Stimulated activated CD4-positive, alpha-beta T cell treated with anti-CD3 and anti-CD28 coated beads, Interleukin-12 subunit alpha, Interleukin-12 subunit beta, amount 100 ng/mL, for 48 hours (primary cell): ENCODE results near the gene ECT2L.

Experiments
- DNase-seq, 3 donors: peaks; one replicate each; pipeline ENCODE4 v3.0.0-alpha.2; 2020; ENCODE audit warnings: low read depth in 2 of 3, low spot score in 1 of 3

The ECT2L gene

GRCh38 chr6:138856654-138857053 is 60.8 kb downstream of the ECT2L start:
- DNase-seq, result no peak

DNA sequence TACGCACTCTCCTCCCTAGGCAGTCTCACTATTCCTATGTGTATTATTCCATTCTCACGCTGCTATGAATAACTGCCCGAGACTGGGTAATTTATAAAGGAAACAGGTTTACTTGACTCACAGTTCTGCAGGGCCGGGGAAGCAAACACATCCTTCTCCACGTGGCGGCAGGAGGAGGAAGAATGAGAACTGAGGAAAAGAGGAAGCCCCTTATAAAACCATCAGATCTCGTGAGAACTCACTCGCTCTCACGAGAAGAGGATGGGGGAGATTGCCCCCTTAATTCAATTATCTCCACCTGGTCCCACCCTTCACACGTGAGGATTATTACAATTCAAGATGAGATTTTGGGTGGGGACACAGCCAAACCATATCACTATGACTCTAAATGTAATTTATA is 61.9 kb downstream of the ECT2L start:
- DNase-seq, result no peak

GRCh38 chr6:138862456-138862855 is 66.6 kb downstream of the ECT2L start:
- no peak for DNase-seq

DNA sequence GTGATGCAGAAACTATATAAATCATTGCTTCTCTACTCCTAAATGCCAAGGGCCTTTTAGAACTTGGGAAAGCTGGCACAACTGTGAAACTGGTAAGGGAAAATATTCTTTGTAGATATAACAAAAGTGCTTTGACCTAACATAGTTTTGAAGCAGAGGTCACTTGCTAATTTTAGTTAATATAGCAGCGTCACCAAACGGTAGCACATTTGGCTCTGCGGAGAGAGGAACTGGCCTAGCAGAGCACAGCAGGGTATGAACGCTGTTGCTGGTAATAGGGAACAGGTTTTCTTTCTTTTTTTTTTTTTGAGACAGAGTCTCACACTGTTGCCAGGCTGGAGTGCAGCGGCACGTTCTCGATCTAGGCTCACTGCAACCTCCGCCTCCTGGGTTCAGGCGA is 67.4 kb downstream of the ECT2L start:
- DNase-seq, result no peak

GRCh38 chr6:138864343-138864890 is 68.5 kb downstream of the ECT2L start:
- DNase-seq, result no peak

DNA sequence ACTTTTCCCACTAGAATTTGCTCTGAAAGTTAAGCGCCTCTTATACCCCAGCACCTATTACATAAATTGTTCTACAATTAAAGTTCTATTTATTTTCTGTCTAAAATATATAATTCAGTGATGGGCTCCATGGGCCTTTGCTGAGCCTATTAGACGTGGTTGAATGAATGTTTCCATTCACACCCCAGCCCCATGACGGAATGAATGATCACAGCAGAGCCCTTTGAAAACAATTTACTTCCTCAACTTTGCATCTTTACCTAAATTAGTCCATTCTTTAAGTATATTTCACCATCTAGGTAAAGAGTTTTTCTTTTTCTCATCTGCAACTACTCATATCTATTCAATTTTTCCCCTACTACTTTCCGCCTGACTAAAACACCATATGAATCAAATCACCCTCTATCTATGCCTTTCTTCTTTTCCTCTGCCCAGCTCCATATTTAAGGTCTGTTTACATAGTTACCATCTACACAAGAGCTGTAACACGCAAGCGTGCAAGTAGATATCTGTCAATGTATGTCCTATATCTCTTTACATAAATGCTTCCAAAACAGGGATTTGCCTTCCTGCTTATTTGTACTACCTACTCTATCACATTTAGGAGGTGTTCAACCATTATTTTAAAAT is 69.7 kb downstream of the ECT2L start:
- no peak for DNase-seq

GRCh38 chr6:138868181-138868580 is 72.3 kb downstream of the ECT2L start:
- no peak for DNase-seq

DNA sequence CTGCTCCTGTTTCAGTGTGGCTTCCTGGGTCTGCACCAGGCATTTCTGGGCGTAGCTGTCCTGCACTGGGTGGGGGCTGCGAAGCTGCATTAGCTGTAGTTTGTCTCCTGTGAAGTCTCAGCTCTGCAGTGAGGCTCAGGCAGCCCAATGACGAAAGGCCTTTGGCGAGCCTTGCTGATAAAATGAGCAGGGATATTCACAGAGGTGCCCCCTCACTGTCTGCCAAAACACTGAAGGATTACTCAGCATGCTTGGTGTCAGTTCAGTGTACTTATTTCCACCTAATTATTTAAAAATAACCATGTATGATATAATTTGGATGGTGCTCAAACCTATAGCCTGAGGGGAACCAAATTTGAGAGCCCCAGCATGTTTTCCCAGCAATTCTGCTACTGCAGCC is 73.5 kb downstream of the ECT2L start:
- DNase-seq, result no peak

DNA sequence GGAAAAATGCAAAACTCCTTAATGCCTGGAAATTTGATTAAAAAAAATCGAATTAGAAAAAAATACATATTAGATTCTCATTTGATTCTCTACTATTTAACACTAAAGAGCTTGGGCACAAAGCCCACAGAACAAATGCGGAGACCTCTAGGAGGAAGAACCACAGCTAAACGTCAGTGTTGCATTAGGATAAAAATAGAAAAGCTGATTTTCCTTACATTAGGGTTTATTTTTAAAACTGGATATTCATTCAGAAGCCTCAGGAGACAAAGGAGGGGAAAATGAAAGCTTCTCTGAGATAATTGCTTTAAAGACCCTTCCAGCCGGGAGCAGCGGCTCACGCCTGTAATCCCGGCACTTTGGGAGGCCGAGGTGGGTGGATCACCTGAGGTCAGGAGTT is 77.3 kb downstream of the ECT2L start:
- DNase-seq, result no peak

DNA sequence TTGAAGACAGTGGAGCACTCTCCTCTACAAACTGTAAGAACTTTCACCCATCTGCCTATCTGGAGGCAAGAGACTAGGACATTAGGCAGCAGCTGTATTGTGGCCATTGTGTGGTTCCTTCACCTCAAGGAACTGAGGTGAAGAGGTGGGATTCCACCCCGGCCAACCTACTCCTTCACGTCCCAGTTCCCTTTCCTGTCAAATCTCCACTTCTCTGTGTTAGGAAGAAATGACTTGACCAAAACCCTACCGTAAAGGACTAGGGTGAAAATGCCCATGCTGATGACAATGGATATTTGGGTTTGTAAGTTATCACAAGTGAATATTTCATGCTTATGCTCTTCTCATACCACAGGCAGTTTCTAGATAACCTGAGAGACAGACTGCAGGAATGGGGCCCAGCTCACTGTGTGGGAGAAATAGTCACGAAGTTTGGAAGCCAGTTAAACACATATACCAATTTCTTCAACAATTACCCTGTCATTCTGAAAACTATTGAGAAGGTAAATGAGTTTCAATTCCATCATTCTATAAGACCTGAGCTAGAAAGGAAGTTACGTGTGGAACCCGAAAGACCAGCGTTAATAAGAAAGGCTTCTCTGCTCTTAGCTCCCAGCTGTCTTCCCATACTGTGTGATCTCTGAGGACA is 86.6 kb downstream of the ECT2L start:
- DNase-seq, result no peak

DNA sequence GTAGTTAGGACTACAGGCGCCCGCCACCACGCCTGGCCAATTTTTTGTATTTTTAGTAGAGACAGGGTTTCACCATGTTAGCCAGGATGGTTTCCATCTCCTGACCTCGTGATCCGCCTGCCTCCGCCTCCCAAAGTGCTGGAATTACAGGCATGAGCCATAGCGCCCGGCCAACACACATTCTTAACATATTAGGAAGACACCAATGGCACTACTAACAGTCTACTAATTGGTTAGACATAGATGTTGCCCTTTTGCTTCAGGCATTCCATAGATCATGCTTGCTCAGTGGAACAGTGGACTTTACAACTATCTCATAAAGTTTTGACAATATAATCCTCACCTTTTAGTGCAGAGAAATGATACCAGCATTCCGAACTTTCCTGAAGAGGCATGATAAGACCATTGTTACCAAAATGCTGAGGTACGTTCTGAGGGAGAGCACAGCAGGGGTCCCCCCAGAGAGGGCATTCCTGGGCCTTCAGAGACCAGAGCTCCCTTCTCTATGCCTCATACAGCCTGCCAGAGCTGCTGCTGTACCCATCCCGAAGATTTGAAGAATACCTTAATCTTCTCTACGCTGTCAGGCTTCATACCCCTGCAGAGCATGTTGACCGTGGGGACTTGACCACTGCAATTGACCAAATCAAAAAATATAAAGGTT is 89.4 kb downstream of the ECT2L start:
- DNase-seq, result no peak

DNA sequence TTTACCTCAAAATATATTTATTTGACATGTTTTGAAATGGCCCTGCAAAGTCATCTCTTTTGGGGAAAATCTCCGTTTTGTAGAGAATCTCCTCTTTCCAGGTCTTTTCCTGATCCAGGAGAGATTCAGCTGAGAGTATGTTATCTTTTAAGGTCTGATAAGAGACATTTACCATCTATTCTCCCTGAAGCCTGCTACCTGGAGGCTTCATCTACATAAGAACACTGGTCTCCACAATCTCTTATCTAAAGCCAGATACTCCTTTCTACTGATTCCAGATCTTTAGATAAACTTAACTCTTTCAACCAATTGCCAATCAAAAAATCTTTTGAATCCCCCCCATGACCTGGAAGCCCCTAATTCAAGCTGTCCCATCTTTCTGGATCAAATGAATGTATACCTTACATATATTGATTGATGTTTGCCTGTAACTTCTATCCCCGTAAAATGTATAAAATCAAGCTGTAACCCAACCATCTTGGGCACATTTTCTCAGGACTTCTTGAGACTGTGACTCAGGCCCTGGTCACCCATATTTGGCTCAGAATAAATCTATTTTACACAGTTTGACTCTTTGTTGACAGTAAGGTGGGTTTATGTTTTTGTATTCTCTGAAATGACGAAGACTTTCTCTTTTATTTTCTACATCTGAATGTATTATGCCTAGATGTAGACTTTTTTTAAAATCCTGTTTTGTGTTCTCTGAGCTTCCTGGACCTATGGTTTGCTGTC is 95.5 kb downstream of the ECT2L start:
- DNase-seq, result no peak

DNA sequence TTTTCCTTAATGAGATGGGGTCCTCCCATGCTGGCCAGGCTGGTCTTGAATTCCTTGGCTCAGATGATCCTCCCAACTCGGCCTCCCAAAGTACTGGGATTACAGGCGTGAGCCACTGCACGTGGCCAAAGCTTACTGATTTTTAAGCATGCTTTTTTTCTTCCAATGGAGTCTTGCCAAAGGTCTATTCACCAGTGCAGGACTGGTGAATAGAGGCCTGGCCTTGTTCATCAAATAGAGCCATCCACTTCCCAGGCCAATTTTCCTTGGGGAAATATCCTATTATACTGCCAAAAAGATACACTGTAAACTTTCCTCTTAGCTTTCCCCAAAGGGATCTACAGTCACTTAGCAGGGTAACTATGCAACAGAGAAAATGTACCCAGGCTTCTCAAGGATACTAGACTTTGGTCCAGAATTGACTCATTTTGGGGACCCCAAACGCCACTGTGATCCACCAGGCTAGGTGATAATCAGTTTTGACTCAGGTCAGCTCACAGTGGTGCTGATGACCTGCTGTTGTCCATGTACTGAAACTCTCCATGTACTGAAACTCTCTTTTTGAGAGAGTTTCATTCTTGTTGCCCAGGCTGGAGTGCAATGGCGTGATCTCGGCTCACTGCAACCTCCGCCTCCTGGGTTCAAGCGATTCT is 100.3 kb downstream of the ECT2L start:
- DNase-seq, result no peak

DNA sequence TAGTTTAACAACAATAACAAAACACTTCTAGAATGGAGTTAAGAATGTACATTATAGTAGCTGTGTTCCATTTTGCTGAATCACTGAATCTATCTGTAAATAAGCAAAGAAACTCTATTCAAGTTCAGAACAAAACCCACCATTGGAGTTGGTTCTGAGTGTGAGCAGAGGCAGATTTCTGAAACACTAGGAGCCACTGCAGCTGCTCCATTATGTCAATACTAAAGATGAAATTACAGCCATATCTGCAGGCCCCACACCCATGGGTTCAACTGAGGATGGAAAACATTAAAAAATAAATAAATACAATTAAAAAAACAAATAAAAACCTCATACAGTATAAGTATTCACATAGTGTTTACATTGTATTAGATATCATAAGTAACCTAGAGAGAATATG is 101.1 kb downstream of the ECT2L start:
- no peak for DNase-seq

GRCh38 chr6:138907167-138907566 is 111.3 kb downstream of the ECT2L start:
- no peak for DNase-seq

DNA sequence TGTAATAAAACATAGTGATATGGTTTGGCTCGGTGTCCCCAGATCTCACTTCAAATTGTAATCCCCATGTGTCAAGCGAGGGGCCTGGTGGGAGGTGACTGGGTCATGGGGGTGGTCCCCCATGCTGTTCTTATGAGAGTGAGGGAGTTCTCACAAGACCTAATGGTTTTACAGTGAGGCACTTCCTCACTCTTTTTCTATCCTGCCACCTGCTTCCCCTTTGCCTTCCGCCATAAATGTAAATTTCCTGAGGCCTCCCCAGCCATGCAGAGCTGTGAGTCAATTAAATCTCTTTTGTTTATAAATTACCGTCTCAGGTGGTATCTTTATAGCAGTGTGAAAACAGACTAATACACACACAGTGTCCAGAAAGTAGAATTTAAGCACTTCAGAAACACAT is 113.6 kb downstream of the ECT2L start:
- no peak for DNase-seq

DNA sequence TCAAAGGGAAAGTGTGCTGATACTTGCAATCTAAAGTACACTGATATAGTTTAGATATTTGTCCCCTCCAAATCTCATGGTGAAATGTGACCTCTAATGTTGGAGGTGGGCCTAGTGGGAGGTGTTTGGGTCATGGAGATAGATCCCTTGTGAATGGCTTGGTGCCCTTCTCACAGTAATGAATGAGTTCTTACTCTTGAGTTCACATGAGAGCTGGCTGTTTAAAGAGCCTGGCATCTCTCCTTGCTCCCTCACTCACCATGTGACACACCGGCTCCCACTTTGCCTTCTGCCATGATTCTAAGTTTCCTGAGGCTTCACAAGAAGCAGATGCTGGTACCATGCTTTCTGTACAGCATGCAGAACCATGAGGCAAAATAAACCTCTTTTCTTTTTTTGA is 114.1 kb downstream of the ECT2L start:
- no peak for DNase-seq

- no peak for DNase-seq
Observed at GRCh38 chr6:138912308-138912707, 116.4 kb downstream of the ECT2L start.

DNA sequence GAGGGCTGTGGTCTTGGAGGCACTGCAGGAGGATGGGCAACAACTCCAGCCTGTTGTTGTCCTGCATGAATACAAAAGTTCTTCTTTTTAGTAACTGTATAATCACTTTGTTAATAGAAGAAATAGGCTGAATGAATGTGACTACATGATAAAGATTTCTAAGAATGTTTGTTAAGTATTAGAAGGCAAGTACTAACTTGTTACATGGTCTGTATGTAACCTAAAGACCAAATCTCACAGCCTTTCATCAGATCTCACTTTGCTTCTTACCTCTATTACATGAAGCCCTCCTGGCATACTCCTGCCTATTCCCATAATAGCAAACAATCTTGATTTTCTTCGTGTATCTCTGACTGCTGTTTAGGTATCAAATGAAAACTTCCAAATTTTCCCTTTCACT is 118.8 kb downstream of the ECT2L start:
- no peak for DNase-seq

DNA sequence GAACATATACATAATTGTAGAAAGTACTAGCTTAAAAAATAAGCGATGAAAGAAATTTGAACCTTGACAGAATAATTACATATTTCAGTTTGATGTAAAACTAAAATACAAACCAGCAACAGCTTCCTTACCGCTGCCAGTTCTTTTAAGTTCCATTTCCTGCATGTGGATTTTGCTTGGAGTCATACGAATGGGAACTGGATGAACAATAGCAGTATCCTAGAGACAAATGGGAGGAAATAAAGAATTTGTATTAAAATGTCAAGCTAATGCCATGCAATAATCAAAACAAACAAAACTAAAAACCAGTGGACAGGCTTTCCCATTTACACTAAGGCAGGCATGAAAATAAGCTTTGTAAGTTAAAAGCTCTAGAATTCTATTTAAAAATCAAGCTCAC is 125.0 kb downstream of the ECT2L start:
- no peak for DNase-seq

GRCh38 chr6:138923561-138923960 is 127.7 kb downstream of the ECT2L start:
- DNase-seq, result no peak
